ENCODE measurements around the gene RETREG1.

Gene RETREG1

GRCh38 chr5:16528382-16529110, 88.3 kb downstream of the RETREG1 start:
- DNase-seq (ENCODE audit: low spot score), result no peak

- DNase-seq (ENCODE audit: low spot score), result no peak
Measured at GRCh38 chr5:16525651-16526050, 91.1 kb downstream of the RETREG1 start.

GRCh38 chr5:16524286-16524685, 92.5 kb downstream of the RETREG1 start:
- DNase-seq (ENCODE audit: low spot score), result no peak

- no peak for DNase-seq (ENCODE audit: low spot score)
Measured at GRCh38 chr5:16521521-16522483, 95.0 kb downstream of the RETREG1 start.

GRCh38 chr5:16520841-16521240, 96.0 kb downstream of the RETREG1 start:
- DNase-seq (ENCODE audit: low spot score), result no peak

GRCh38 chr5:16519435-16519834, 97.4 kb downstream of the RETREG1 start:
- no peak for DNase-seq (ENCODE audit: low spot score)

GRCh38 chr5:16518606-16519005, 98.2 kb downstream of the RETREG1 start:
- peak; percentile 33 for DNase-seq (ENCODE audit: low spot score)

- no peak for DNase-seq (ENCODE audit: low spot score)
Measured at GRCh38 chr5:16515532-16515931, 101.3 kb downstream of the RETREG1 start.

GRCh38 chr5:16510098-16510497, 106.7 kb downstream of the RETREG1 start:
- no peak for DNase-seq (ENCODE audit: low spot score)

- DNase-seq (ENCODE audit: low spot score), result no peak
Measured at GRCh38 chr5:16508730-16509531, 107.9 kb downstream of the RETREG1 start.

- DNase-seq (ENCODE audit: low spot score), result peak; percentile 47
Measured at GRCh38 chr5:16507716-16508115, 109.1 kb downstream of the RETREG1 start.

GRCh38 chr5:16505904-16506303, 110.9 kb downstream of the RETREG1 start:
- DNase-seq (ENCODE audit: low spot score), result no peak

- DNase-seq (ENCODE audit: low spot score), result no peak
Measured at GRCh38 chr5:16505140-16505891, 111.5 kb downstream of the RETREG1 start.

- no peak for DNase-seq (ENCODE audit: low spot score)
Measured at GRCh38 chr5:16504571-16504970, 112.2 kb downstream of the RETREG1 start.

GRCh38 chr5:16502866-16503265, 113.9 kb downstream of the RETREG1 start:
- no peak for DNase-seq (ENCODE audit: low spot score)

GRCh38 chr5:16500024-16500423, 116.8 kb downstream of the RETREG1 start:
- no peak for DNase-seq (ENCODE audit: low spot score)

- DNase-seq (ENCODE audit: low spot score), result no peak
Measured at GRCh38 chr5:16497546-16497945, 119.3 kb downstream of the RETREG1 start.

GRCh38 chr5:16493261-16493660, 123.5 kb downstream of the RETREG1 start:
- DNase-seq (ENCODE audit: low spot score), result no peak

GRCh38 chr5:16492398-16493140, 124.2 kb downstream of the RETREG1 start:
- peak; percentile 53 for DNase-seq (ENCODE audit: low spot score)

- no peak for DNase-seq (ENCODE audit: low spot score)
Measured at GRCh38 chr5:16490911-16491310, 125.9 kb downstream of the RETREG1 start.

- DNase-seq (ENCODE audit: low spot score), result peak; percentile 71
Measured at GRCh38 chr5:16489322-16489791, 127.4 kb downstream of the RETREG1 start.

Measured in GM03348 (cell line).